ENCODE results near the gene ABCB9. TPM values are rescaled to one million over a fixed set of nuclear protein-coding genes. Genes with fewer than 3 reads are reported as not detected.

The ABCB9 gene
- polyA plus RNA-seq, 1 donor from 2014 or later: 19.7 TPM

- no peak overlapping the region for H3K4me2 ChIP-seq (ENCODE audit: low read length)
These were observed 38.0 kb upstream of the ABCB9 start for GRCh38 chr12:123004287-123004686.

GRCh38 chr12:123003257-123003656, 37.0 kb upstream of the ABCB9 start:
- no peak overlapping the region for H3K4me3 ChIP-seq (ENCODE audit: low read length)
- no peaks in the 10 kb centered on the region for H3K9me3 ChIP-seq (ENCODE audit: low read length)
- H2AFZ ChIP-seq (ENCODE audit: low read depth, low read length): no peak overlapping the region
- no peaks in the 10 kb centered on the region for H4K20me1 ChIP-seq (ENCODE audit: insufficient read depth)
- no peaks in the 10 kb centered on the region for H3K27me3 ChIP-seq (ENCODE audit: insufficient read depth, low read depth, low read length)
- no peak overlapping the region for H3K27ac ChIP-seq (ENCODE audit: low read length)
- no peaks in the 10 kb centered on the region for H3F3A ChIP-seq (ENCODE audit: insufficient read depth, low read length, poor library complexity, severe bottlenecking)
- no peak overlapping the region for H3K4me2 ChIP-seq (ENCODE audit: low read length)
- H3K9me2 ChIP-seq (ENCODE audit: insufficient read depth, low read length): no peaks in the 10 kb centered on the region
- H3K79me2 ChIP-seq (replicated peaks; ENCODE audit: insufficient read depth, low read length): no peaks in the 10 kb centered on the region
- H3K9ac ChIP-seq (ENCODE audit: low read length): no peak overlapping the region
- no peaks in the 10 kb centered on the region for H3K36me3 ChIP-seq (ENCODE audit: insufficient read depth, low read length)
- TF ChIP-seq REST (IDR thresholded peaks at IDR 0.05; ENCODE audit: borderline replicate concordance): no peak
- no peak for TF ChIP-seq SMC3 (conservative IDR thresholded peaks at IDR 0.05; ENCODE audit: poor library complexity)
- TF ChIP-seq TAF1 (IDR thresholded peaks at IDR 0.05; ENCODE audit: low read depth): no peak
- TF ChIP-seq EZH2 (IDR thresholded peaks at IDR 0.05; ENCODE audit: borderline replicate concordance, insufficient read depth, low read length, poor library complexity, severe bottlenecking): no peak
- no peak for TF ChIP-seq POLR2AphosphoS5 (IDR thresholded peaks at IDR 0.05)
- TF ChIP-seq CTCF (IDR thresholded peaks at IDR 0.05; ENCODE audit: poor library complexity, severe bottlenecking): no peak
- no peak for TF ChIP-seq MXI1 (conservative IDR thresholded peaks at IDR 0.05; ENCODE audit: poor library complexity, severe bottlenecking)

More at GRCh38 chr12:123004287-123004686, 38.0 kb upstream of the ABCB9 start:
- Histone ChIP-seq H3K4me3 (ENCODE audit: low read length) (no peak overlapping the region), H3K27me3 (ENCODE audit: insufficient read depth, low read depth, low read length) (no peaks in the 10 kb centered on the region), H3K36me3 (ENCODE audit: insufficient read depth, low read length) (no peaks in the 10 kb centered on the region), H3K9me2 (ENCODE audit: insufficient read depth, low read length) (no peaks in the 10 kb centered on the region), H3K79me2 (replicated peaks; ENCODE audit: insufficient read depth, low read length) (no peaks in the 10 kb centered on the region), H4K20me1 (ENCODE audit: insufficient read depth) (no peaks in the 10 kb centered on the region), H3K9ac (ENCODE audit: low read length) (no peak overlapping the region), H3K9me3 (ENCODE audit: low read length) (no peaks in the 10 kb centered on the region), H3F3A (ENCODE audit: insufficient read depth, low read length, poor library complexity, severe bottlenecking) (no peaks in the 10 kb centered on the region), H2AFZ (ENCODE audit: low read depth, low read length) (no peak overlapping the region), H3K27ac (ENCODE audit: low read length) (no peak overlapping the region)
- TF ChIP-seq POLR2AphosphoS5 (IDR thresholded peaks at IDR 0.05) (no peak), RAD21 (conservative IDR thresholded peaks at IDR 0.05) (no peak), EZH2 (IDR thresholded peaks at IDR 0.05; ENCODE audit: borderline replicate concordance, insufficient read depth, low read length, poor library complexity, severe bottlenecking) (no peak), EP300 (conservative IDR thresholded peaks at IDR 0.05; ENCODE audit: poor library complexity, severe bottlenecking) (no peak), TAF1 (IDR thresholded peaks at IDR 0.05; ENCODE audit: low read depth) (no peak), CTCF (IDR thresholded peaks at IDR 0.05; ENCODE audit: poor library complexity, severe bottlenecking) (no peak), MXI1 (conservative IDR thresholded peaks at IDR 0.05; ENCODE audit: poor library complexity, severe bottlenecking) (no peak), REST (IDR thresholded peaks at IDR 0.05; ENCODE audit: borderline replicate concordance) (no peak), SMC3 (conservative IDR thresholded peaks at IDR 0.05; ENCODE audit: poor library complexity) (no peak)
